K562 (cell line): ENCODE results near the gene ZSCAN21. TPM values are rescaled to one million over a fixed set of nuclear protein-coding genes. Genes with fewer than 3 reads are reported as not detected.

ENCODE experiments used
- ARNT ChIP-seq, 2 experiments: fragments of 450-650 bp; IDR thresholded peaks; 2 replicates each; pipeline ENCODE4 v1.6.1; 2016; ENCODE audit warnings: mild to moderate bottlenecking in 1 of 2
- ATF7 ChIP-seq: fragments of 450-650 bp; IDR thresholded peaks from 2 replicates; pipeline ENCODE4 v1.7.1; 2014; ENCODE audit warnings: mild to moderate bottlenecking, moderate library complexity
- E2F8 ChIP-seq: fragments of 450-650 bp; IDR thresholded peaks from 2 replicates; pipeline ENCODE4 v1.7.1; 2018; ENCODE audit warnings: mild to moderate bottlenecking, low read depth; ENCODE audit not compliant: partially characterized antibody
- EGR1 ChIP-seq: fragments of 450-650 bp; conservative IDR thresholded peaks from 2 replicates; pipeline ENCODE4 v1.6.1; 2017; ENCODE audit warnings: mild to moderate bottlenecking
- EP400 ChIP-seq: fragments of 450-650 bp; IDR thresholded peaks from 2 replicates; pipeline ENCODE4 v1.6.1; 2017; ENCODE audit warnings: antibody characterized with exemption, mild to moderate bottlenecking, moderate library complexity
- FOSL1 ChIP-seq: fragments of 200-800 bp; sonication (Bioruptor generic); conservative IDR thresholded peaks from 2 replicates; pipeline ENCODE4 v1.6.1; 2016; ENCODE audit warnings: missing genetic modification characterization, missing compliant biosample characterization
- JUND ChIP-seq, 2 experiments: IDR thresholded peaks; 2 replicates in 1 of 2; 3 replicates in 1 of 2; pipeline ENCODE4 v1.6.1; 2011; ENCODE audit warnings: borderline replicate concordance in 2 of 2, low read depth in 2 of 2, low read length in 2 of 2, improper control_type of control experiment in 1 of 2, missing biosample characterization in 1 of 2, missing genetic modification characterization in 1 of 2, missing genetic modification reagents in 1 of 2
- MCM5 ChIP-seq: fragments of 450-650 bp; IDR thresholded peaks from 2 replicates; pipeline ENCODE4 v1.6.1; 2016; ENCODE audit warnings: low read depth
- MTA1 ChIP-seq: fragments of 450-650 bp; IDR thresholded peaks from 2 replicates; pipeline ENCODE4 v1.6.1; 2017; ENCODE audit warnings: borderline replicate concordance
- NFRKB ChIP-seq: fragments of 450-650 bp; IDR thresholded peaks from 2 replicates; pipeline ENCODE4 v1.6.1; 2016; ENCODE audit warnings: low read depth
- NR2C1 ChIP-seq, 2 experiments: fragments of 450-650 bp; IDR thresholded peaks; 2 replicates each; pipeline ENCODE4 v1.6.1; 2017; ENCODE audit warnings: mild to moderate bottlenecking in 2 of 2, antibody characterized with exemption in 1 of 2, inconsistent platforms in 1 of 2, missing compliant biosample characterization in 1 of 2, missing genetic modification characterization in 1 of 2
- POLR3A ChIP-seq: IDR thresholded peaks from 2 replicates; pipeline ENCODE4 v1.6.1; 2011; ENCODE audit warnings: borderline replicate concordance, mild to moderate bottlenecking, moderate library complexity; ENCODE audit not compliant: insufficient read length, insufficient read depth; ENCODE audit errors: extremely low read depth
- SNIP1 ChIP-seq: fragments of 450-650 bp; IDR thresholded peaks from 2 replicates; pipeline ENCODE4 v1.7.1; 2017; ENCODE audit warnings: low read depth, mild to moderate bottlenecking
- SPI1 ChIP-seq: IDR thresholded peaks from 2 replicates; pipeline ENCODE4 v1.6.1; 2011; ENCODE audit warnings: low read depth, low read length, control low read depth, borderline replicate concordance
- SRSF3 ChIP-seq: fragments of 200-400 bp; formaldehyde crosslinking; IDR thresholded peaks from 2 replicates; pipeline ENCODE4 v1.6.1; 2016; ENCODE audit warnings: mild to moderate bottlenecking, low read length, moderate library complexity; ENCODE audit not compliant: insufficient read depth
- ZFP36 ChIP-seq: fragments of 150-350 bp; IDR thresholded peaks from 2 replicates; pipeline ENCODE4 v1.6.1; 2018; ENCODE audit warnings: low read length, low read depth; ENCODE audit not compliant: partially characterized antibody
- ZNF124 ChIP-seq: sonication (generic); formaldehyde crosslinking; IDR thresholded peaks from 2 replicates; pipeline ENCODE4 v1.8.1; 2022; ENCODE audit warnings: missing genetic modification reagents
- polyA plus RNA-seq, 8 experiments: library from polyadenylated mRNA; depleted of rRNA in 4 of 8; stranded (reverse) in 5 of 8; unstranded in 3 of 8; fragments of >200 nt; fragmentation: Nextera tagmentation in 2 of 8; fragmentation: Illumina TruSeq in 1 of 8; extraction: Ambion mirVana in 2 of 8; extraction: Trizol in 1 of 8; gene quantifications; 2 replicates each; pipeline versions ENCODE4 v1.2.1 to v1.2.3, GENCODE V29; 2011 to 2014; ENCODE audit warnings: inconsistent platforms in 1 of 8, missing spikeins in 1 of 8
- total RNA-seq, 7 experiments: library from RNA; depleted of rRNA in 6 of 7; stranded (reverse); fragments of >200 nt in 6 of 7; fragmentation: Illumina TruSeq in 2 of 7; extraction: Trizol in 2 of 7; gene quantifications; 2 replicates each; pipeline versions ENCODE4 v1.2.1 to v1.2.3, GENCODE V29; 2011 to 2021; ENCODE audit warnings: low replicate concordance in 1 of 7
- TF ChIP-seq, protein P1 (sequence below): fragments of 450-650 bp; IDR thresholded peaks from 2 replicates; pipeline ENCODE4 v1.6.1; 2018; ENCODE audit not compliant: partially characterized antibody
- TF ChIP-seq, protein P2 (sequence below): sonication (generic); formaldehyde crosslinking; IDR thresholded peaks from 2 replicates; pipeline ENCODE4 v1.8.1; 2023; ENCODE audit warnings: mild to moderate bottlenecking, missing genetic modification reagents

Gene ZSCAN21
- total and polyA plus RNA-seq, 9 of the 15 experiments (the other 6 are each of a cell fraction or from before 2014, with no cell fraction given) = 5.9 to 15.5 (median 13.2) TPM

GRCh38 chr7:100015232-100016214, 34.1 kb upstream of the ZSCAN21 start, which contains the start of gene ZKSCAN1 (continued):
- TF ChIP-seq, protein P1, sequence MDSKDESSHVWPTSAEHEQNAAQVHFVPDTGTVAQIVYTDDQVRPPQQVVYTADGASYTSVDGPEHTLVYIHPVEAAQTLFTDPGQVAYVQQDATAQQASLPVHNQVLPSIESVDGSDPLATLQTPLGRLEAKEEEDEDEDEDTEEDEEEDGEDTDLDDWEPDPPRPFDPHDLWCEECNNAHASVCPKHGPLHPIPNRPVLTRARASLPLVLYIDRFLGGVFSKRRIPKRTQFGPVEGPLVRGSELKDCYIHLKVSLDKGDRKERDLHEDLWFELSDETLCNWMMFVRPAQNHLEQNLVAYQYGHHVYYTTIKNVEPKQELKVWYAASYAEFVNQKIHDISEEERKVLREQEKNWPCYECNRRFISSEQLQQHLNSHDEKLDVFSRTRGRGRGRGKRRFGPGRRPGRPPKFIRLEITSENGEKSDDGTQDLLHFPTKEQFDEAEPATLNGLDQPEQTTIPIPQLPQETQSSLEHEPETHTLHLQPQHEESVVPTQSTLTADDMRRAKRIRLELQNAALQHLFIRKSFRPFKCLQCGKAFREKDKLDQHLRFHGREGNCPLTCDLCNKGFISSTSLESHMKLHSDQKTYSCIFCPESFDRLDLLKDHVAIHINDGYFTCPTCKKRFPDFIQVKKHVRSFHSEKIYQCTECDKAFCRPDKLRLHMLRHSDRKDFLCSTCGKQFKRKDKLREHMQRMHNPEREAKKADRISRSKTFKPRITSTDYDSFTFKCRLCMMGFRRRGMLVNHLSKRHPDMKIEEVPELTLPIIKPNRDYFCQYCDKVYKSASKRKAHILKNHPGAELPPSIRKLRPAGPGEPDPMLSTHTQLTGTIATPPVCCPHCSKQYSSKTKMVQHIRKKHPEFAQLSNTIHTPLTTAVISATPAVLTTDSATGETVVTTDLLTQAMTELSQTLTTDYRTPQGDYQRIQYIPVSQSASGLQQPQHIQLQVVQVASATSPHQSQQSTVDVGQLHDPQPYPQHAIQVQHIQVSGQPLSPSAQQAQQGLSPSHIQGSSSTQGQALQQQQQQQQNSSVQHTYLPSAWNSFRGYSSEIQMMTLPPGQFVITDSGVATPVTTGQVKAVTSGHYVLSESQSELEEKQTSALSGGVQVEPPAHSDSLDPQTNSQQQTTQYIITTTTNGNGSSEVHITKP = no peak
- TF ChIP-seq NR2C1 (IDR thresholded peaks at IDR 0.05) (peak; percentile 60), NR2C1 (tag; IDR thresholded peaks at IDR 0.05) (no peak; the same call in 1 of the 2 replicates), NFRKB (0 out of 2 replicates have a peak, but pooled peaks have one; percentile 5), ZFP36 (no peak), SNIP1 (peak; percentile 95), SRSF3 (no peak), E2F8 (peak; percentile 98), ATF7 (peak; percentile 77), EP400 (peak; percentile 93), MTA1 (peak; percentile 14; the same call in 1 of the 2 replicates), POLR3A (no peak), JUND (IDR thresholded peaks at IDR 0.05; ENCODE audit: borderline replicate concordance, low read depth, low read length) (peak; percentile 98), JUND (tag; IDR thresholded peaks at IDR 0.05; ENCODE audit: borderline replicate concordance, low read depth, low read length) (peak; percentile 75; the same call in 1 of the 3 replicates), FOSL1 (peak; percentile 97), ARNT (IDR thresholded peaks at IDR 0.05) (no peak), MCM5 (no peak), ZNF124 (CRISPR knock-in tag) (no peak), SPI1 (no peak), EGR1 (0 out of 2 replicates have a peak, but pooled peaks have one; percentile 6)
- TF ChIP-seq, protein P2, sequence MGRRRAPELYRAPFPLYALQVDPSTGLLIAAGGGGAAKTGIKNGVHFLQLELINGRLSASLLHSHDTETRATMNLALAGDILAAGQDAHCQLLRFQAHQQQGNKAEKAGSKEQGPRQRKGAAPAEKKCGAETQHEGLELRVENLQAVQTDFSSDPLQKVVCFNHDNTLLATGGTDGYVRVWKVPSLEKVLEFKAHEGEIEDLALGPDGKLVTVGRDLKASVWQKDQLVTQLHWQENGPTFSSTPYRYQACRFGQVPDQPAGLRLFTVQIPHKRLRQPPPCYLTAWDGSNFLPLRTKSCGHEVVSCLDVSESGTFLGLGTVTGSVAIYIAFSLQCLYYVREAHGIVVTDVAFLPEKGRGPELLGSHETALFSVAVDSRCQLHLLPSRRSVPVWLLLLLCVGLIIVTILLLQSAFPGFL (CRISPR knock-in tag) = 0 out of 2 replicates have a peak, but pooled peaks have one; percentile 17
